Hindlimb muscle (tissue), 1 donor: ENCODE measurements around the gene ABI3BP. TPM values are rescaled to one million over a fixed set of nuclear protein-coding genes. Genes with fewer than 3 reads are reported as not detected.

Experiments
- DNase-seq: peaks from one replicate; pipeline ENCODE4 v3.0.0-alpha.2; 2013
- polyA plus RNA-seq: library from polyadenylated mRNA; unstranded; fragments of 120-200 nt; gene quantifications from one replicate; pipeline ENCODE4 v1.2.1, GENCODE V29; 2013; ENCODE audit not compliant: insufficient read length

ABI3BP gene
- polyA plus RNA-seq, 1 donor: 344 TPM

DNA sequence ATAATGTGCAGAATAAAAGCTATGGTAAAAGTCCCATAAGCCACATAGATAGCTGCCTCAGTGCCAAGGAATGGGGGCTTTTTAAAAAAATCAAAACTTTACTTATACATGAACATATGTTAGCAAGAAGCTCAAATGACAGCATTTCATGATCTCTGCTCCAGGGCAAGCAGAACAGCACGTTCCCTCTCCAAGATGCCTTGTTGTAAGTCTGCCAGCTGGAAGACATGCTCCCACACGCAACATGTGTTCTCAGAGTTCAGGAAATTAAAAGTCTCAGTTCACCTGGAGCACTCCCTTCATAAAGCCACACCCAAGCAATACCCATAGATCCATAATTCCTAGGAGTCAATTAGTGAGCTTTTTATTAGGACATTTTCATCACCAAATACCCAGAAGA lies 52.2 kb downstream of the ABI3BP start:
- DNase-seq: no peak

DNA sequence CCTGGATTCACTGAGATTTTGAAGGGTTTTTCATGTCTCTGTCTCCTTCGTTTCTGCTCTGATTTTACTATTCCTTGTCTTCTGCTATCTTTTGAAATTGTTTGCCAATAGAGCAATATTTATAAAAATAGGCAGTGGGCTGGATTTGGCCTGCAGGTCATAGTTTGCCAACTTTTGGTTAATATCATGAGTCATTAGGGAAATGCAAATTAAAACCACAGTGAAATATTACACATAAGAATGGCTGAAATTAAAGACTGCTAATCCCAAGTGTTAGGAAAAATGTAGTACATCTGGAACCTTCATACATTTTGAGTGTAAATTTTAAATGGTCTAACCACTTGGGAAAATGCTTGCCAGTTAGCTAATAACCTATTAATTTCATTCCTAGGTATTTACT lies 56.3 kb downstream of the ABI3BP start:
- DNase-seq: no peak

DNA sequence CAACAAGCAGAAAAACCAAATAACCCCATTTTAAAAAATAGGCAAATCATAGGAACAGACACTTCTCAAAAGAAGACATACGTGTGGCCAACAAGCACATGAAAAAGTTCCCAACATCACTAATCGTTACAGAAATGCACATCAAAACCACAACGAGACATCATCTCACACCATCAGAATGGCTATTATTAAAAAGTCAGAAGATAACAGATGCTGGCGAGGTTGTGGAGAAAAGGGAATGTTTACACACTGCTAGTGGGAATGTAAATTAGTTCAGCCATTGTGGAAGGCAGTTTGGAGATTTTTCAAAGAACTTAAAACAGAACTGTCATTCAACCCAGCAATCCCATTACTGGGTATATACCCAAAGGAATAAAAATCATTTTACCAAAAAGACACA lies 60.7 kb downstream of the ABI3BP start:
- no peak for DNase-seq

DNA sequence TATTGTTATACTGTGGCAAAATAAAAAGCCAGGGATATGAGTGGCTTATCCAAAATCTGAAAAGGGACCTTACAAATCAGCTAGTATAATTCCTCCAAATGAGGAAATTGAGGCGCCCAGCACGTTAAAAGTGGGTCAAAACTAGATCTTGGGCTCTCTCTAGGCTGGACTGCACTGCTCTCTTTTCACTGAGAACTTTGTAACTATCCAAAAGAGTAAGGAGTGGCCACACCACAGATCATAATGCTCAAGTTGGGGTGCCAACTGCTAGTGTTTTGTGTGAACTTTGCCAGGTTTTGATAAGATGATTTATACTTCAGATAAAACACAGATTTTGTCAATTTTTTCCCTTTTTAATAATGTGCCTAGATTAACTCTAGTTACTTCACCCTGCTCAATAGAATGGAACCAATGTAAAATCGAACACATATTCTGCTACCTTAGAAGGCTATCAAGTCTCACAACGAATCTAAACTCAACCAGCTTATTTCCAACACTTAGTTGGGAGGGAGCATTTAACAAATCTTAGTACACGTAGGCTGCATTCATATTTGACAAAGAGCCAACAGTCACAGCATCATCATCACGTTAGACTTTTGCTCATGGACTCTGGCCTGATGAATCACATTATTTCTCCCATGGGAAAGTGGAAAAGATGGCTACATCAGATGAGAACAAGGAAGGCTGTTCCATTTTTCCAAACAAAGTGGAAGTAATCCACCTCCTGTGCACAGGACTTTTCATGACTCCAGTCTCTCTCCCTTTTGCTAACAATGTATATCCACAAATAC lies 64.4 kb downstream of the ABI3BP start:
- DNase-seq: no peak

GRCh38 chr3:100927775-100928174 lies 65.4 kb downstream of the ABI3BP start:
- DNase-seq: no peak

DNA sequence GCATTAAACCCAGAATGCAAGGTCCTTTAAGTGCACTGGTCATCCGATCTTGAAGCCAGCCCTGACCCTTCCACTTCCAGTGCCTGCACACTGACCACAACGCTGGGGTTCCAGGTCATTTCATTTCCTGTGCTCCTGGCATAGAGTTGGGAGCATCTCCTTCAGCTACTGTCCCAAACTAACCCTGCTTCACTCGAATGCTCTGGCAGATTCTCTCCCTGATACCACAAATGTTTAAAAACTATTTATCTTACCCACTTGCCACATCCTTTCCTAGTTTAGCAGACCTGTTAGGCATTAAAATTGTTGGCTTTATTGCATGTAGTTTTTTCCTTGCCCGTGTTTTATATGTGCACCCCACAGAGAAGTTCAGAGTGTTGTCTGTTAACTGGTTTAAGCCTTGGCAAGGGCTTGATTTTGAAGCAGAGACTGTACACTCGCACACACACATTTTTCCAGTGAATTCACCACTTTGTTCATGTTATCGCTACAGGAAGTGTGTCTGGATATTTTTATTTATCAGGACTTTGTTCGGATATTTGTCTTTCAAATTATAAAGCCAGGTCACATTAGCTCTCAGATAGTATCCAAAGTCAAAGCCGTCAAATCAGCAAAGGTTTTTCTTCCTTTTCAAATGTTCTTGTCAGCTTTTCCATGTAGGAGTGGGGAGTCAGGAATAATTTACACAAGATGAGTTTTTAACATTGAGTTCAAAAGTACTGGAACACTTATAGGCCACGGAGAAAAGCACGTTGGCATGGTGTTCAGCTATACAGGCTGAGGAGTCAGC lies 77.3 kb downstream of the ABI3BP start:
- no peak for DNase-seq

GRCh38 chr3:100913870-100914648 lies 79.2 kb downstream of the ABI3BP start:
- no peak for DNase-seq

- no peak for DNase-seq
These were observed 80.2 kb downstream of the ABI3BP start for GRCh38 chr3:100912976-100913545.

GRCh38 chr3:100912571-100912970 lies 80.7 kb downstream of the ABI3BP start:
- no peak for DNase-seq

GRCh38 chr3:100911956-100912355 lies 81.3 kb downstream of the ABI3BP start:
- no peak for DNase-seq

DNA sequence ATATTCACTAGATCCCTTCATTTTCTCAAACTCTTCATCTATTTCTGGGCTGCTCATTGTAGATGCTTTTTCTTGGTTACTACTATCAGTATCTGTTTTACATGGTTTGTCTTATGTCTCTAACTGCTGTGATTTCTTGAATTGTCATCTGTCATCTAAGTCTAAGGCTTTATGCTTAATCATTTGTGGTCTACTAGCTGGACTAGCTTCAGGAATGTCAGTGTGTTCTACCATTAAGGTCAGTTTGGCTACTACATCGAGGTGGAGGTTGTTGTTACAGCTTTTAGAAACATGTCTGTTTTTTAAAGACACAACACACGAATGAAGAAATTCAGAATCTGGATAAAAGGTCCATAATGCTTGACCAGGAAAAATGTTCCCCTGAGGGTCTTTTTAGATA lies 82.2 kb downstream of the ABI3BP start:
- DNase-seq: no peak

DNA sequence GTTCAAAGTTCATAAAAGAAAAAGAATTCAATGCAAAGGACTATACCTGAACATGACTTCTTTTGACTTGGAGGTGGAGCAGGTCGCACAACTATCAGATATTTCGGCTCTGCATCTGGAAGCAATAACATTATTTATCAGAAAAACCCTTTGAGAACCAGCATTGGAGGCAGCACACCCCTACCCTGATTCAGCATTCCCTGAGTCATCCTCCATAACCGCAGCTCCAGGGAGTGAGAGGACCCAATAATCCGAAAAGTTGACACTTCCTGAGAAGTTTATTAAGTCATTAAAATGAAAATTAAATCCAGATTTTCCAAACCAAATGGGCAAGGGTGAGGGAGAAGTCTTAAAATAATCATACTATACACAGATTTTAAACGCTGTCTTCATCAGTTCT lies 90.6 kb downstream of the ABI3BP start:
- DNase-seq: no peak

DNA sequence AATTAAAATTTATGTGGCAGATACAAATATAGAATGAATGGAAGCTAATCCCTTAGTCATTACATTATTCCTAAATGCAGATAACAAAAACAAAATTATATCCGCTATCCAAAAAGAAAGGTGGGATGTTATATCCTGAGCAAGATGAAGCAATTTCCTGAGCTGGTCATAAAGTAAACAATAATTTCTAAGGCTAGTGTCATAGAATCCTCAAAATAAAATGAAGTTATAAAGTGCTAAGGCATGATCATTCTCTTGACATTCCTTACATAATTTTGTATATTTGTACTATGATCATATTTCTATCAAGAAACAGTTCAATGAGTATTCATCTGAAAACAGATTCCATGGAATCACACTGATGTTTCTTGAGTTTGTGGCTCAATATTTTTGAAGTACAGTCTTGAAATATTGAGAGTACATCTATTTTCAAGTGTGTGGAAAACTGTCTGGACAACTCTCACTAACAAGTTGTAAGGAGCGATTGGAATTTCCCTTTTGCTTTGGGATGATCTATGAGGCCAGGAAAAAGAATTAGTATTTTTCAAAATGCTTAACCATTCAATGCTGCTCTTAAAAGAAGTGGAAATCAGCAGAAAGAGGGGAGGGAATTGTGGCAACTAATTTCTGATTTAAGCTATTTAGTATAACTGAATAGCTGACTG lies 92.4 kb downstream of the ABI3BP start:
- DNase-seq: no peak

DNA sequence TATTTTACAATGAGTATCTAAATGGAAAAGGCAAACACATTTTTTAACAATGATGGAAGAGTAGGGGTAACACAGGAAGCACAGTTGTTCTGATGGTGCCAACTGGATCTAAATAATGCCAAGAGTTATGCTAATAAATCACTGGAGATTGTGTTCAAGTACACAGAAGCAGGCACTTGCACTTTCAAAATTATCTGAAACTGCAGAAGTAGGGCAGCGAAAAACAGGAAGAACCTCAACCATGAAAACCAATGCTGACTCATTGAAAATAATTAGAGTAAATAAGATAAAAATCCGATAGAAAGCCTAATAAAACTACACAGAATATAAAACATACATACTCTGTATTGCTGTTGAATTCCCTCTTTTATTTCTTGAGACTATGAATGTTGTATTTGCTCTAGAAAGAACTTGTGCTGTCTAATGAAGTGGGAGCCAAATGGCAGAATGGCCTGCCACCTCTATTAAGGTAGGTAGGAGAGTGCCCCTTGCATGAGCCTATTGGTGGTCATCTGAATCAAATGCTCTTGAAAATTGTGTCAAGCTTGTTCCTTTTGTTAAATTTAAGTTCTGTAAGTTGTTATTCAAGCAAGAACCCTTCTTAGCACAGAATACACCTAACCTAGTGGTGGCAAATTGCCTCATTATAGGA lies 93.7 kb downstream of the ABI3BP start:
- DNase-seq: no peak

DNA sequence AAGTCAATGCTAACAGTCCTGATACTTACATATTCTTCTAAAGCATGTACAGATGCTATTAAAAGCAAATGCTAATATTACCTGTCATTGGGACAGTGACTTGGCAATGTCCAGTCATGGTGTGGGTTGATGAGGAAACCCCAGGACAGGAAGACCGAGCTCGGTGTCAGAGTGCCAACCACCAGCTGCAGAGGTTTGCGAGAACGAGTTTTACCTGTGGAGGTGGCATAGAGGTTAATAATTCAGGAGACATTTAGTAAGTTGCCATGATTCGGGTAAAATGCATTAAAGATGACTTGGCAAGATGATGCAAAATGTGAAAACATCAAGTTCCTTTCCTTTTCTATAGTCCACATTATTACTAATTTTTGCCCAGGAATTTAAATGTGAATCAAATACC lies 94.5 kb downstream of the ABI3BP start:
- no peak for DNase-seq

DNA sequence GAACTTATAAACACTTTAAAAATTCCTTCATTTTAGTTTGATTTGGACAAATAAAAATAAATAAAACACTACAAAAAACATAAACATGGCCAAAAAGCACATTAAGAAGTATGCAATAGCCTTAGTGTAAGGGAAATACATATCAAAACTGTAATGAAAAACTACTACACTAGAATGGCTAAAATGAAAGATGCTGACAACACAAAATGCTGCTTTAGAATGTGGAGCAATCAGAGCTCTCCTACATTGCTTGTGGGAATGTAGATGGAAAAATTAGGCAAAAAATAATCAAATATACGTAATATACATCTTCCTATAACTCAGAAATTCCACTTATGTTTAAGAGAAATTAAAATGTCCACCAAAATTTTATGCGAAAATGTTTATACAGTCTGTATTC lies 96.2 kb downstream of the ABI3BP start:
- no peak for DNase-seq

DNA sequence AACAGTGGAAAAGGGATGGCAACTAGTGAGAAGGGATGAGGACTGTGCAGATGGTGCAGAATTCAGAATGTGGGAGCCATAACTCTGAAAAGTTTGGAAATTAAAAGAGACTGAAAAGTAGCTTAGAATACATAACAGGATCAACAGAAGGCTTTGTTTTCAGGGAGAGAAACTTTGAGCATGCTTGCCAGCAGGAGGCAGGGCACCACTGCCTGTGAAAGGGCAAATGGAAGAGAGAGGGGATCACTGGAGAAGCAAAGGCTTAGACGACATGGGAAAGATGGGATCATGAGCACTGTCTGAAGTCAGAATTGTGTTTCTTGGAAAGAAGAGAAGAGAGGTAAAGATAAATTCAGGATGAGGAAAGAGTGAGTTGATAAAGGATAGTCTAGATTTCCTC lies 99.6 kb downstream of the ABI3BP start:
- no peak for DNase-seq

DNA sequence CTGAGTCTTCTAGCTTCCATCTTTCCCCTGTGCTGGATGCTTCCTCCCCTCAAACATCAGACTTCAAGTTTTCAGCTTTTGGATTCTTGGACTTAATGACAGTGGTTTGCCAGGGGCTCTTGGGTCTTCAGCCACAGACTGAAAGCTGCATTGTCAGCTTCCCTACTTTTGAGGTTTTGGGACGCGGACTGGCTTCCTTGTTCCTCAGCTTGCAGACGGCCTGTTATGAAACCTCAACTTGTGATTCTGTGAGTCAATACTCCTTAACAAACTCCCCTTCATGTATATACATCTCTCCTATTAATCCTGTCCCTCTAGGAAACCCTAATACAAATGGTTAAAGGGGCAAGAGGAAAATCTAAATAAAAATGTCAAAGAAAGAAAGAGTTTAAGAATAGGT lies 100.1 kb downstream of the ABI3BP start:
- DNase-seq: no peak

DNA sequence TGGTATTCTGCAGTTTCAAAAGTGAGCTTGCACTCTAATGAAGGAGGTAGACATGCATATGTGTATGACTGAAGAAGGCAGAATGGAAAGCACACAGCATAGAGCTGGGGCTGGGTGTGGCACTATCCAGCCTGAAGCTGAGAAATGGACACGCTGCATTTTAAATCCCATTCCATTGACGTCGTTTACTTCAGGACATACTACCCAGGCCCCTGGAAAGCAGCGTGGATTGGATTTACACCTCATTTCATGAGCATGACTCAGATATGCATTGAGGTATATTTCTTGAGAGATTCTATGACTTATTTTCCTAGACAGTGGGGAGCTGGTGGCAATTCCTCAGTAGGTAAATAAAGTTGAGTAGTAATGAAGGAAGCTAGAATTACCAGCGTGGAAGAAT lies 101.4 kb downstream of the ABI3BP start:
- no peak for DNase-seq

- no peak for DNase-seq
These were observed 102.2 kb downstream of the ABI3BP start for GRCh38 chr3:100891033-100891432.

DNA sequence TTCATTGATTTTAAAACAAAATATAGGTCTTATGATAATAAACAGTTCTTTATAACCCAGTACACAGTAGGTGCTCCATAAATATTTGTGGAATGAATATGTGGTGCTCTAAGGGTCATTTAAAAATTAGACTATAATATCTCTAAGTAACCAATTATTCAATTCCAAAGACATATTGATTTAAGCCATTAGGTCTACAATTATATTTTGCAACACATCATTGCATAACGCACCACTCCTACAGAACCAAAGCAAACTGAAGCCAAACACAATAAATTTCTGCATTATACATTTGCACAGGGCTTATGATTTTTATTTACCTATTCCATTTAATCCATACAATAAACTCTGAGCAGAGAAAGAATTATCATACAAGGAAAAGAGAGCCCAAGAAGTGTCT lies 104.3 kb downstream of the ABI3BP start:
- DNase-seq: no peak

- DNase-seq: peak; percentile 54
These were observed 110.6 kb downstream of the ABI3BP start for GRCh38 chr3:100882571-100882984.
